GM19099 (cell line): ENCODE measurements around the gene STK11IP.

ENCODE experiments used
- POLR2A ChIP-seq: IDR thresholded peaks from 3 replicates; pipeline ENCODE4 v1.6.1; 2011; ENCODE audit warnings: low read depth; ENCODE audit not compliant: insufficient read length; ENCODE audit errors: extremely low read depth

The STK11IP gene

GRCh38 chr2:219630770-219631405 is 33.2 kb downstream of the STK11IP start:
- no peak for TF ChIP-seq POLR2A

DNA sequence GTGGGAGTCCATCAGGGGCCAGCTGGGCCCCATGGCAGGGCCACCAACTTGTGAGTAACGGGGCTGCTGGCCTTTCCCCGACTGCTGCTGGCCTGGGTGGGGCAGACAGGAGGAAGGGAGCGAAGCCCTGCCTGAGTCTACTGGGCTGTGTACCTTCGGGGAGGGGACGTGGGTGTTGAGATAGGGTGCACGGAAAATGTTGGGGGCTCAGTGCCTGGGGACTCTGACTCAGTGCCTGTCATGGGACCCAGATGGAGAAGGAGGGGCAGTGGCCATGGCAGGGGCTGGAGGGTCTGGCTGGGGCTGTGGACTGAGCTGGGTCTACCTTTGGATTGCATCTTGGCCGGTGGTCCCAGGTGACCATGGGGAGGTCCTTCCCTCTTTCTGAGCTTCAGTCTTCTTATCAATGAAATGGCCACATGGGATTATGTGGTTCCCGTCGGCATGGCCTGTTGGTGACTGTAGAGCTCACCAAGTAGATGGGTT is 33.8 kb downstream of the STK11IP start:
- no peak for TF ChIP-seq POLR2A

DNA sequence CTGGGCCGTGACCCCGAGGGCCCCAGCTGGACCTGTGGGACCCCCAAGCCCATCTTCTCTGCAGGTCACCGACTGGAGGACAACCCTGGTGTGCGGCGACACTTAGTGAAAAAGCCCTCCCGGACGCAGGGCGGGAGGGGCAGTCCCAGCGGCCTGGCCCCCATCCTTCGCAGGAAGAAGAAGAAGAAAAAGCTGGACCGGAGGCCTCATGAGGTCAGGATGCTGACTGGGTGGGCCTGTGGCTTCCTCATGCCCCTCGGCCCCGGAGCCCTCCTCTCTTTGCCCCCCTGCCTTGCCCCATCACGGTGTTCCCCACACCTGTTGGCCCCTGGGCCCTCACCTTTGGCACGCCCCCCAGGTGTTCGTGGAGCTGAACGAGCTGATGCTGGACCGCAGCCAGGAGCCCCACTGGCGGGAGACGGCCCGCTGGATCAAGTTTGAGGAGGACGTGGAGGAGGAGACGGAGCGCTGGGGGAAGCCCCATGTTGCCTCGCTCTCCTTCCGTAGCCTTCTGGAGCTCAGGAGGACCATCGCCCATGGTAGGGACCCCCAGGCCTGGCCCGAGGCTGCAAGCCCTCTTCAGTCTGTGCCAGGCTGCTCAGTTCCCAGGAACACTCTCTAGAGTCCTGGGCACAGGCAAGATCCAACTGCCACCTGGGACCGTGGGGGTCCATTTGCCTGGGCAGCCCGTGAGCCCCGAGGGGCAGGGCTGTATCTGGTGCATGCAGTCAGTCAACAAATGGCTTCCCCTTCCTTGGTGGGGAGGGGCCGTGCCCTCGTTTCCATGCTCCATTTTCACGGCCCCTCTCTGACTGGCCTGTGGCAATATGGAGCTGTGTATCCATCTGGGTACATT is 34.5 kb downstream of the STK11IP start:
- no peak for TF ChIP-seq POLR2A

DNA sequence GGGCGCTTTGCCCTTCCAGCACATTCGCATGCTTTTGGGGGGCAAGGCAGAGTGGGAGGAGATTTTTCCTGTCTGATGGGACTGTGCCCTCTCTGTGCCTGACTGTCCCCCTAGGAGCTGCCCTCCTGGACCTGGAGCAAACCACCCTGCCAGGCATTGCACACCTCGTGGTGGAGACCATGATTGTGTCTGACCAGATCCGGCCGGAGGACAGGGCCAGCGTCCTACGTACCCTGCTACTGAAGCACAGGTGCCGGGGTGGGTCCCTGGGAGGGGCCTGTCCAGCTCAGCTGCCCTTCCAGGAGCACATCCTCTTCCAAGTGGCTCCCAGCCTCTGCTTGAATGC is 35.1 kb downstream of the STK11IP start:
- TF ChIP-seq POLR2A: no peak

- TF ChIP-seq POLR2A: no peak
Measured at GRCh38 chr2:219633276-219634065, 35.8 kb downstream of the STK11IP start.

- no peak for TF ChIP-seq POLR2A
Measured at GRCh38 chr2:219634171-219634940, 36.7 kb downstream of the STK11IP start.

GRCh38 chr2:219634951-219635751 is 37.5 kb downstream of the STK11IP start:
- TF ChIP-seq POLR2A: no peak

DNA sequence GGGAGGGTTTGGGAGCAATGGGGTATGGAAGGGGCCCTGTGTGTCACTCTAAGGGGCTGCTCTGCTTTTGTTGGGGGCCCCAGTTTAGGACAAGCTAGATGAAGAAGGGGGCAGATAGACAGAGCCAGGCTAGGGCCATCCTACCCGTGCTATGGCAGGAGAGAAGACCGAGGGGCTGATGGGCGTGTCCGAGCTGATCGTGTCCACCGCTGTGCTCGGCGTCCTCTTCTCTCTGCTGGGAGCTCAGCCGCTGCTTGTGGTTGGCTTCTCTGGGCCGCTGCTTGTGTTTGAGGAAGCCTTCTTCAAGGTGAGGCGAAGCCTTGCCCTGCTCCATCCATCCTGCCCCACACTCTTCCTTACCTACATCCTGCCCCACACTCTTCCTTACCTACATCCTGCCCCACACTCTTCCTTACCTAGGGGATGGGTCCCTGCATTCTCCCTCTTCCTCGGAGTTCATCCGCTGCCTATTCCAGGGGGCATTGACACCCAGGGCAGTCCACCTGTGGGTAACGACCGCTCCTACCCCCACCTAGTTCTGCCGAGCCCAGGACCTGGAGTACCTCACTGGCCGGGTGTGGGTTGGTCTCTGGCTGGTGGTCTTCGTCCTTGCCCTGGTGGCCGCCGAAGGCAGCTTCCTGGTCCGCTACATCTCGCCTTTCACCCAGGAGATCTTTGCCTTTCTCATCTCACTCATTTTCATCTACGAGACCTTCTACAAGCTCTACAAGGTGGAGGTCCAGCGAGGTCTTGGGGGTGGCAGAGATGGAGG is 38.7 kb downstream of the STK11IP start:
- TF ChIP-seq POLR2A: no peak

DNA sequence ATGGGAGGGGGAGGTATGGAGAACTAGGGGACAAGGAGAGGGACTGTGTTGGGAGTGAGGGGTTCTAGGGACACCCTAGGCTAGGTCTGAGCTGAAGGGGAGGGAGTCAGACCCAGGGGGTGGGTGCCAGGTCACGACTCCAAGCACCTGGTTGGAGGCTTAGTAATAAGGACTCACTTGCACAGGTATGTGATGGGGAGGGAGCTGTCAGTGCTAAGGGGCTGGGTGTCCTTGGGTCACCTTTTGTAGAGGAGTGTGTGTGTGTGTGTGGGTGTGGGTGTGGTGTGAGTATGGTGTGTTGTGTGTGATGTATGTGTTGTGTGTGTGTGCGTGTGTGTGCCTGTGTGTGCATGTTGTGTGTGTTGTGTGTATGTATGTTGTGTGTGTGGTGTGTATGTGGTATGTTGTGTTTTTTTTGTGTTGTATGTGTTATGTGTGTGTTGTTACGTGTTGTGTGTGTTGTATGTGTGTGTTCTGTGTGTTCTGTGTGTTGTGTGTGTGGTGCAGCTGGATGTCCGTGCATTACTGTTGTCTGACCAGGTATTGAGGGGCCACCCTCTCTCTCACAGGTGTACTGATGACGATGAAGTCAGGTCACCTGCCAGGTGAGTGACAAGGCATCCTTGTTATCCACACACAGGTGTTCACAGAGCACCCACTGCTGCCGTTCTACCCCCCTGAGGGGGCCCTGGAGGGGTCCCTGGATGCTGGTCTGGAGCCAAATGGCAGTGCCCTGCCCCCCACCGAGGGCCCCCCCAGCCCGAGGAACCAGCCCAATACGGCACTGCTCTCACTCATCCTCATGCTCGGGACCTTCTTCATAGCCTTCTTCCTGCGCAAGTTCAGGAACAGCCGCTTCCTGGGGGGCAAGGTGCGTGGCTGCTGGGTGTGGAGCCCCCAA is 39.5 kb downstream of the STK11IP start:
- no peak for TF ChIP-seq POLR2A

DNA sequence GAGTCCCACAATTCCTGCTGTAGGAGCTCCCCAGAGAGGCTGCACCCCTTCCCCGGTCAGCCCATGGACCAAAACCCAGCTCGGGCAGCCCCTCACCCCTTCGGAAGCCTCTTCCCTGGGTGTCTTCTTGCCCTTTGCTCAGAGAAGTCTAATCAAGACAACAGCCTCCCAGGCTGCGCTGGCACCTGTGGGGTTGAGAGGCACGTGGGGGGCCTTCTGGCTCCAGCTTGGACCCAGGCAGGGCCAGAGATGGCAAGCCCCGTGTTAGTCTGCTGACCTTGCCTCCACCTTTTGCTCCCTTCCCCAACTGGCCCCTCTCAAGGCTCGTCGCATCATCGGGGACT is 40.2 kb downstream of the STK11IP start:
- TF ChIP-seq POLR2A: no peak

- TF ChIP-seq POLR2A: no peak
Measured at GRCh38 chr2:219638217-219638947, 40.7 kb downstream of the STK11IP start.

GRCh38 chr2:219638948-219639755 is 41.5 kb downstream of the STK11IP start:
- TF ChIP-seq POLR2A: no peak
